ENCODE data around the gene SMIM11.
"Not testable (repeated sequence)": the region's sequence is repeated elsewhere in the genome, so short reads cannot be mapped to it uniquely, and the experiment has no call there.

The SMIM11 gene

GRCh38 chr21:34374940-34375618 is at the start of gene SMIM11:
Gene SMIM11 (plus strand): TSS chr21:34375507. CDS start chr21:34379505, 3,998 bp downstream.
- DNase-seq: not testable (repeated sequence)

GRCh38 chr21:34330055-34330454 is 45.3 kb upstream of the SMIM11 start:
- no peak for DNase-seq

GRCh38 chr21:34331726-34332125 is 43.6 kb upstream of the SMIM11 start:
- no peak for DNase-seq

GRCh38 chr21:34332347-34332746 is 43.0 kb upstream of the SMIM11 start:
- no peak for DNase-seq

- DNase-seq: no peak
Observed at GRCh38 chr21:34333121-34333739, 42.1 kb upstream of the SMIM11 start.

GRCh38 chr21:34335316-34335715 is 40.0 kb upstream of the SMIM11 start:
- no peak for DNase-seq

GRCh38 chr21:34336245-34336644 is 39.1 kb upstream of the SMIM11 start:
- DNase-seq: no peak

GRCh38 chr21:34336756-34337391 is 38.4 kb upstream of the SMIM11 start:
- no peak for DNase-seq

GRCh38 chr21:34337741-34338140 is 37.6 kb upstream of the SMIM11 start:
- no peak for DNase-seq

- no peak for DNase-seq
Observed at GRCh38 chr21:34338226-34338625, 37.1 kb upstream of the SMIM11 start.

- no peak for DNase-seq
Observed at GRCh38 chr21:34340061-34340460, 35.2 kb upstream of the SMIM11 start.

- no peak for DNase-seq
Observed at GRCh38 chr21:34342476-34342875, 32.8 kb upstream of the SMIM11 start.

GRCh38 chr21:34343347-34343746 is 32.0 kb upstream of the SMIM11 start:
- DNase-seq: no peak

- no peak for DNase-seq
Observed at GRCh38 chr21:34343838-34344381, 31.4 kb upstream of the SMIM11 start.

- no peak for DNase-seq
Observed at GRCh38 chr21:34344584-34344983, 30.7 kb upstream of the SMIM11 start.

GRCh38 chr21:34345091-34345871 is 30.0 kb upstream of the SMIM11 start:
- DNase-seq: no peak

GRCh38 chr21:34345892-34346291 is 29.4 kb upstream of the SMIM11 start:
- no peak for DNase-seq

- no peak for DNase-seq
Observed at GRCh38 chr21:34348890-34349519, 26.3 kb upstream of the SMIM11 start.

- DNase-seq: peak; percentile 6 to 24
Observed at GRCh38 chr21:34351786-34352241, 23.5 kb upstream of the SMIM11 start.

- DNase-seq: no peak
Observed at GRCh38 chr21:34352556-34352955, 22.8 kb upstream of the SMIM11 start.

GRCh38 chr21:34353182-34353581 is 22.1 kb upstream of the SMIM11 start:
- no peak for DNase-seq

- DNase-seq: no peak
Observed at GRCh38 chr21:34354836-34355235, 20.5 kb upstream of the SMIM11 start.

GRCh38 chr21:34355570-34355969 is 19.7 kb upstream of the SMIM11 start:
- DNase-seq: no peak

Measured in CD4-positive, alpha-beta T cell treated with Interleukin-1 beta for 1 hour (primary cell).